ENCODE results near the gene MET. TPM values are rescaled to one million over a fixed set of nuclear protein-coding genes. Genes with fewer than 3 reads are reported as not detected.

Gene MET
- total and polyA plus RNA-seq, 4 donors, result 10.2 to 41.9 (median 25.4) TPM

DNA sequence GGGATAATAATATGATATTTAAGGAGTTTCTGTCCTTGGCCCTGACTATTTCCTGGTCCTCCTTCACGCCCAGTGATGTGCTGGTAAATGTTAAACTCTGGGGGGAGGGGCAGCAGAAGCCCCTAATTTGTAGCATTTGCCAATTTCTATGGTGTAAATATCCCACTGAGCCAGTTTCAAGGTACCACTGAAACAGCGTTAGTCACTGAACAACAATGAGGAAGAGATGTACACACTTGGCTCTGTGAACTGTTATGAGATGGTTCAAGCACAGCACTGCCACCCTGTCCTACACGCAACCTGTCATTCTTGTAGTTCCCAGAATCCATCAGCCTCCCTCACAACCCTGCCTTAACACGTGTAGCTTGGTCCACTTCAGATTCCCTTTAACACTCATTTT is 39.8 kb downstream of the MET start:
- H3K9ac ChIP-seq (ENCODE audit: low read depth in 1 of 2, low read length in 2 of 2), result no peak overlapping the region
- no peaks in the 10 kb centered on the region for H3K27me3 ChIP-seq (ENCODE audit: control insufficient read depth in 4 of 4, insufficient read depth in 4 of 4, low read length in 3 of 4)
- no peak for TF ChIP-seq TAF1 (conservative IDR thresholded peaks at IDR 0.05)
- TF ChIP-seq GABPA (IDR thresholded peaks at IDR 0.05 in 1 of 2, conservative IDR thresholded peaks at IDR 0.05 in 1 of 2), result no peak
- TF ChIP-seq RXRA (IDR thresholded peaks at IDR 0.05), result no peak
- TF ChIP-seq, protein P1, sequence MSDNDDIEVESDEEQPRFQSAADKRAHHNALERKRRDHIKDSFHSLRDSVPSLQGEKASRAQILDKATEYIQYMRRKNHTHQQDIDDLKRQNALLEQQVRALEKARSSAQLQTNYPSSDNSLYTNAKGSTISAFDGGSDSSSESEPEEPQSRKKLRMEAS (IDR thresholded peaks at IDR 0.05), result no peak
- no peak for TF ChIP-seq FOXA1 (IDR thresholded peaks at IDR 0.05)
- TF ChIP-seq, protein P2, sequence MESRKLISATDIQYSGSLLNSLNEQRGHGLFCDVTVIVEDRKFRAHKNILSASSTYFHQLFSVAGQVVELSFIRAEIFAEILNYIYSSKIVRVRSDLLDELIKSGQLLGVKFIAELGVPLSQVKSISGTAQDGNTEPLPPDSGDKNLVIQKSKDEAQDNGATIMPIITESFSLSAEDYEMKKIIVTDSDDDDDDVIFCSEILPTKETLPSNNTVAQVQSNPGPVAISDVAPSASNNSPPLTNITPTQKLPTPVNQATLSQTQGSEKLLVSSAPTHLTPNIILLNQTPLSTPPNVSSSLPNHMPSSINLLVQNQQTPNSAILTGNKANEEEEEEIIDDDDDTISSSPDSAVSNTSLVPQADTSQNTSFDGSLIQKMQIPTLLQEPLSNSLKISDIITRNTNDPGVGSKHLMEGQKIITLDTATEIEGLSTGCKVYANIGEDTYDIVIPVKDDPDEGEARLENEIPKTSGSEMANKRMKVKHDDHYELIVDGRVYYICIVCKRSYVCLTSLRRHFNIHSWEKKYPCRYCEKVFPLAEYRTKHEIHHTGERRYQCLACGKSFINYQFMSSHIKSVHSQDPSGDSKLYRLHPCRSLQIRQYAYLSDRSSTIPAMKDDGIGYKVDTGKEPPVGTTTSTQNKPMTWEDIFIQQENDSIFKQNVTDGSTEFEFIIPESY (IDR thresholded peaks at IDR 0.05), result no peak
- no peak for TF ChIP-seq RAD21 (IDR thresholded peaks at IDR 0.05)
- TF ChIP-seq, protein P3, sequence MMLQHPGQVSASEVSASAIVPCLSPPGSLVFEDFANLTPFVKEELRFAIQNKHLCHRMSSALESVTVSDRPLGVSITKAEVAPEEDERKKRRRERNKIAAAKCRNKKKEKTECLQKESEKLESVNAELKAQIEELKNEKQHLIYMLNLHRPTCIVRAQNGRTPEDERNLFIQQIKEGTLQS (IDR thresholded peaks at IDR 0.05), result no peak
- no peak for TF ChIP-seq EGR1 (IDR thresholded peaks at IDR 0.05; ENCODE audit: low read depth in 2 of 2)
- TF ChIP-seq JUND (IDR thresholded peaks at IDR 0.05), result no peak
- no peak for TF ChIP-seq NR2F2 (IDR thresholded peaks at IDR 0.05)
- TF ChIP-seq HNF4A (conservative IDR thresholded peaks at IDR 0.05), result no peak
- TF ChIP-seq, protein P4, sequence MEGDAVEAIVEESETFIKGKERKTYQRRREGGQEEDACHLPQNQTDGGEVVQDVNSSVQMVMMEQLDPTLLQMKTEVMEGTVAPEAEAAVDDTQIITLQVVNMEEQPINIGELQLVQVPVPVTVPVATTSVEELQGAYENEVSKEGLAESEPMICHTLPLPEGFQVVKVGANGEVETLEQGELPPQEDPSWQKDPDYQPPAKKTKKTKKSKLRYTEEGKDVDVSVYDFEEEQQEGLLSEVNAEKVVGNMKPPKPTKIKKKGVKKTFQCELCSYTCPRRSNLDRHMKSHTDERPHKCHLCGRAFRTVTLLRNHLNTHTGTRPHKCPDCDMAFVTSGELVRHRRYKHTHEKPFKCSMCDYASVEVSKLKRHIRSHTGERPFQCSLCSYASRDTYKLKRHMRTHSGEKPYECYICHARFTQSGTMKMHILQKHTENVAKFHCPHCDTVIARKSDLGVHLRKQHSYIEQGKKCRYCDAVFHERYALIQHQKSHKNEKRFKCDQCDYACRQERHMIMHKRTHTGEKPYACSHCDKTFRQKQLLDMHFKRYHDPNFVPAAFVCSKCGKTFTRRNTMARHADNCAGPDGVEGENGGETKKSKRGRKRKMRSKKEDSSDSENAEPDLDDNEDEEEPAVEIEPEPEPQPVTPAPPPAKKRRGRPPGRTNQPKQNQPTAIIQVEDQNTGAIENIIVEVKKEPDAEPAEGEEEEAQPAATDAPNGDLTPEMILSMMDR (IDR thresholded peaks at IDR 0.05; ENCODE audit: low read depth, low read length, missing input control), result no peak
- no peak for TF ChIP-seq HNF4G (IDR thresholded peaks at IDR 0.05)
- TF ChIP-seq, protein P5, sequence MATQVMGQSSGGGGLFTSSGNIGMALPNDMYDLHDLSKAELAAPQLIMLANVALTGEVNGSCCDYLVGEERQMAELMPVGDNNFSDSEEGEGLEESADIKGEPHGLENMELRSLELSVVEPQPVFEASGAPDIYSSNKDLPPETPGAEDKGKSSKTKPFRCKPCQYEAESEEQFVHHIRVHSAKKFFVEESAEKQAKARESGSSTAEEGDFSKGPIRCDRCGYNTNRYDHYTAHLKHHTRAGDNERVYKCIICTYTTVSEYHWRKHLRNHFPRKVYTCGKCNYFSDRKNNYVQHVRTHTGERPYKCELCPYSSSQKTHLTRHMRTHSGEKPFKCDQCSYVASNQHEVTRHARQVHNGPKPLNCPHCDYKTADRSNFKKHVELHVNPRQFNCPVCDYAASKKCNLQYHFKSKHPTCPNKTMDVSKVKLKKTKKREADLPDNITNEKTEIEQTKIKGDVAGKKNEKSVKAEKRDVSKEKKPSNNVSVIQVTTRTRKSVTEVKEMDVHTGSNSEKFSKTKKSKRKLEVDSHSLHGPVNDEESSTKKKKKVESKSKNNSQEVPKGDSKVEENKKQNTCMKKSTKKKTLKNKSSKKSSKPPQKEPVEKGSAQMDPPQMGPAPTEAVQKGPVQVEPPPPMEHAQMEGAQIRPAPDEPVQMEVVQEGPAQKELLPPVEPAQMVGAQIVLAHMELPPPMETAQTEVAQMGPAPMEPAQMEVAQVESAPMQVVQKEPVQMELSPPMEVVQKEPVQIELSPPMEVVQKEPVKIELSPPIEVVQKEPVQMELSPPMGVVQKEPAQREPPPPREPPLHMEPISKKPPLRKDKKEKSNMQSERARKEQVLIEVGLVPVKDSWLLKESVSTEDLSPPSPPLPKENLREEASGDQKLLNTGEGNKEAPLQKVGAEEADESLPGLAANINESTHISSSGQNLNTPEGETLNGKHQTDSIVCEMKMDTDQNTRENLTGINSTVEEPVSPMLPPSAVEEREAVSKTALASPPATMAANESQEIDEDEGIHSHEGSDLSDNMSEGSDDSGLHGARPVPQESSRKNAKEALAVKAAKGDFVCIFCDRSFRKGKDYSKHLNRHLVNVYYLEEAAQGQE (IDR thresholded peaks at IDR 0.05), result no peak
- no peak for TF ChIP-seq SP1 (IDR thresholded peaks at IDR 0.05)
- no peak for TF ChIP-seq YY1 (IDR thresholded peaks at IDR 0.05)
- TF ChIP-seq FOXA2 (IDR thresholded peaks at IDR 0.05), result no peak
- DNase-seq (ENCODE audit: low spot score), result no peak
- no peaks in the 10 kb centered on the region for H3K9me3 ChIP-seq (ENCODE audit: control insufficient read depth in 4 of 4, low read length in 3 of 4)
- no peak overlapping the region for H3K4me3 ChIP-seq (ENCODE audit: low read depth in 1 of 3, low read length in 3 of 3)
- H3K27ac ChIP-seq (ENCODE audit: low read depth in 1 of 2, low read length in 2 of 2), result no peak overlapping the region
- peaks cover 0 to 19% (median 10%) of the 10 kb centered on the region in 4 donors for H3K4me1 ChIP-seq (ENCODE audit: control insufficient read depth in 4 of 4, insufficient read depth in 4 of 4, low read length in 3 of 4)
- H3K36me3 ChIP-seq (ENCODE audit: control insufficient read depth in 4 of 4, insufficient read depth in 3 of 4, low read depth in 1 of 4, low read length in 3 of 4), result no peaks in the 10 kb centered on the region
- WGBS, result 88% methylated on average over 4 of the region's 4 CpGs
